Measurements from ENCODE around the gene PRUNE2.
A peak's percentile ranks its signal among the peaks of the same experiment; 100 is the strongest.

Gene PRUNE2

GRCh38 chr9:76713381-76713780, 192.5 kb downstream of the PRUNE2 start:
- no peaks in the 10 kb centered on the region for H3K9me3 ChIP-seq (ENCODE audit: control insufficient read depth, low read length)
- no peak overlapping the region for H3K9ac ChIP-seq (ENCODE audit: low read length)
- no peak for DNase-seq (ENCODE audit: low read depth)
- no peak overlapping the region for H3K4me3 ChIP-seq (ENCODE audit: low read length)
- peaks cover 20% of the 10 kb centered on the region for H3K4me1 ChIP-seq (ENCODE audit: control insufficient read depth, insufficient read depth, low read length)
- no peaks in the 10 kb centered on the region for H3K27me3 ChIP-seq (replicated peaks; ENCODE audit: control insufficient read depth, insufficient read depth, low read length)
- H3K36me3 ChIP-seq (ENCODE audit: control insufficient read depth, insufficient read depth, low read length, severe bottlenecking): peaks cover 49% of the 10 kb centered on the region

- no peak overlapping the region for H3K4me3 ChIP-seq (ENCODE audit: low read length)
- peaks cover 86% of the 10 kb centered on the region for H3K36me3 ChIP-seq (ENCODE audit: control insufficient read depth, insufficient read depth, low read length, severe bottlenecking)
- no peaks in the 10 kb centered on the region for H3K4me1 ChIP-seq (ENCODE audit: control insufficient read depth, insufficient read depth, low read length)
- no peak for DNase-seq (ENCODE audit: low read depth)
- no peak overlapping the region for H3K9ac ChIP-seq (ENCODE audit: low read length)
- H3K9me3 ChIP-seq (ENCODE audit: control insufficient read depth, low read length): no peaks in the 10 kb centered on the region
- H3K27me3 ChIP-seq (replicated peaks; ENCODE audit: control insufficient read depth, insufficient read depth, low read length): no peaks in the 10 kb centered on the region
These were observed 196.9 kb downstream of the PRUNE2 start for GRCh38 chr9:76709020-76709419.

GRCh38 chr9:76707510-76707909, 198.4 kb downstream of the PRUNE2 start:
- Histone ChIP-seq H3K4me3 (ENCODE audit: low read length) (no peak overlapping the region), H3K27me3 (replicated peaks; ENCODE audit: control insufficient read depth, insufficient read depth, low read length) (no peaks in the 10 kb centered on the region), H3K9me3 (ENCODE audit: control insufficient read depth, low read length) (no peaks in the 10 kb centered on the region), H3K9ac (ENCODE audit: low read length) (no peak overlapping the region), H3K36me3 (ENCODE audit: control insufficient read depth, insufficient read depth, low read length, severe bottlenecking) (peaks cover 91% of the 10 kb centered on the region), H3K4me1 (ENCODE audit: control insufficient read depth, insufficient read depth, low read length) (no peaks in the 10 kb centered on the region)
- DNase-seq (ENCODE audit: low read depth): no peak

- Histone ChIP-seq H3K9me3 (ENCODE audit: control insufficient read depth, low read length) (no peaks in the 10 kb centered on the region), H3K4me3 (ENCODE audit: low read length) (no peak overlapping the region), H3K36me3 (ENCODE audit: control insufficient read depth, insufficient read depth, low read length, severe bottlenecking) (peaks cover 68% of the 10 kb centered on the region), H3K27me3 (replicated peaks; ENCODE audit: control insufficient read depth, insufficient read depth, low read length) (no peaks in the 10 kb centered on the region), H3K9ac (ENCODE audit: low read length) (no peak overlapping the region), H3K4me1 (ENCODE audit: control insufficient read depth, insufficient read depth, low read length) (peaks cover 20% of the 10 kb centered on the region)
- DNase-seq (ENCODE audit: low read depth): peak; percentile 91
These were observed 201.2 kb downstream of the PRUNE2 start for GRCh38 chr9:76704593-76705204.

GRCh38 chr9:76703270-76703669, 202.6 kb downstream of the PRUNE2 start:
- no peaks in the 10 kb centered on the region for H3K9me3 ChIP-seq (ENCODE audit: control insufficient read depth, low read length)

GRCh38 chr9:76701441-76702039, 204.4 kb downstream of the PRUNE2 start:
- peak; percentile 77 for DNase-seq (ENCODE audit: low read depth)
- peaks cover 40% of the 10 kb centered on the region for H3K4me1 ChIP-seq (ENCODE audit: control insufficient read depth, insufficient read depth, low read length)
- H3K27me3 ChIP-seq (replicated peaks; ENCODE audit: control insufficient read depth, insufficient read depth, low read length): no peaks in the 10 kb centered on the region
- peaks cover 36% of the 10 kb centered on the region for H3K36me3 ChIP-seq (ENCODE audit: control insufficient read depth, insufficient read depth, low read length, severe bottlenecking)
- no peak overlapping the region for H3K9ac ChIP-seq (ENCODE audit: low read length)
- no peak overlapping the region for H3K4me3 ChIP-seq (ENCODE audit: low read length)
- no peaks in the 10 kb centered on the region for H3K9me3 ChIP-seq (ENCODE audit: control insufficient read depth, low read length)

More at GRCh38 chr9:76703270-76703669, 202.6 kb downstream of the PRUNE2 start:
- DNase-seq (ENCODE audit: low read depth): no peak
- Histone ChIP-seq H3K4me1 (ENCODE audit: control insufficient read depth, insufficient read depth, low read length) (peaks cover 28% of the 10 kb centered on the region), H3K4me3 (ENCODE audit: low read length) (no peak overlapping the region), H3K27me3 (replicated peaks; ENCODE audit: control insufficient read depth, insufficient read depth, low read length) (no peaks in the 10 kb centered on the region), H3K9ac (ENCODE audit: low read length) (no peak overlapping the region), H3K36me3 (ENCODE audit: control insufficient read depth, insufficient read depth, low read length, severe bottlenecking) (peaks cover 54% of the 10 kb centered on the region)

GRCh38 chr9:76700916-76701315, 205.0 kb downstream of the PRUNE2 start:
- H3K9ac ChIP-seq (ENCODE audit: low read length): peak overlapping the region; percentile 27
- no peaks in the 10 kb centered on the region for H3K9me3 ChIP-seq (ENCODE audit: control insufficient read depth, low read length)
- DNase-seq (ENCODE audit: low read depth): no peak
- peaks cover 30% of the 10 kb centered on the region for H3K36me3 ChIP-seq (ENCODE audit: control insufficient read depth, insufficient read depth, low read length, severe bottlenecking)
- H3K27me3 ChIP-seq (replicated peaks; ENCODE audit: control insufficient read depth, insufficient read depth, low read length): no peaks in the 10 kb centered on the region
- H3K4me3 ChIP-seq (ENCODE audit: low read length): no peak overlapping the region
- H3K4me1 ChIP-seq (ENCODE audit: control insufficient read depth, insufficient read depth, low read length): peaks cover 45% of the 10 kb centered on the region

- H3K27me3 ChIP-seq (replicated peaks; ENCODE audit: control insufficient read depth, insufficient read depth, low read length): no peaks in the 10 kb centered on the region
- peaks cover 21% of the 10 kb centered on the region for H3K36me3 ChIP-seq (ENCODE audit: control insufficient read depth, insufficient read depth, low read length, severe bottlenecking)
- H3K9me3 ChIP-seq (ENCODE audit: control insufficient read depth, low read length): no peaks in the 10 kb centered on the region
- H3K4me3 ChIP-seq (ENCODE audit: low read length): no peak overlapping the region
- peak overlapping the region; percentile 27 for H3K9ac ChIP-seq (ENCODE audit: low read length)
- peaks cover 54% of the 10 kb centered on the region for H3K4me1 ChIP-seq (ENCODE audit: control insufficient read depth, insufficient read depth, low read length)
- DNase-seq (ENCODE audit: low read depth): peak; percentile 85
These were observed 205.9 kb downstream of the PRUNE2 start for GRCh38 chr9:76699971-76700370.

GRCh38 chr9:76697554-76697953, 208.4 kb downstream of the PRUNE2 start:
- Histone ChIP-seq H3K27me3 (replicated peaks; ENCODE audit: control insufficient read depth, insufficient read depth, low read length) (no peaks in the 10 kb centered on the region), H3K4me3 (ENCODE audit: low read length) (no peak overlapping the region), H3K9me3 (ENCODE audit: control insufficient read depth, low read length) (no peaks in the 10 kb centered on the region), H3K36me3 (ENCODE audit: control insufficient read depth, insufficient read depth, low read length, severe bottlenecking) (peaks cover 3% of the 10 kb centered on the region), H3K4me1 (ENCODE audit: control insufficient read depth, insufficient read depth, low read length) (peaks cover 56% of the 10 kb centered on the region), H3K9ac (ENCODE audit: low read length) (no peak overlapping the region)
- DNase-seq (ENCODE audit: low read depth): no peak

GRCh38 chr9:76697081-76697480, 208.8 kb downstream of the PRUNE2 start:
- Histone ChIP-seq H3K4me1 (ENCODE audit: control insufficient read depth, insufficient read depth, low read length) (peaks cover 58% of the 10 kb centered on the region), H3K4me3 (ENCODE audit: low read length) (no peak overlapping the region), H3K36me3 (ENCODE audit: control insufficient read depth, insufficient read depth, low read length, severe bottlenecking) (no peaks in the 10 kb centered on the region), H3K9ac (ENCODE audit: low read length) (no peak overlapping the region), H3K9me3 (ENCODE audit: control insufficient read depth, low read length) (no peaks in the 10 kb centered on the region), H3K27me3 (replicated peaks; ENCODE audit: control insufficient read depth, insufficient read depth, low read length) (no peaks in the 10 kb centered on the region)
- no peak for DNase-seq (ENCODE audit: low read depth)

GRCh38 chr9:76693912-76694311, 212.0 kb downstream of the PRUNE2 start:
- Histone ChIP-seq H3K36me3 (ENCODE audit: control insufficient read depth, insufficient read depth, low read length, severe bottlenecking) (no peaks in the 10 kb centered on the region), H3K9me3 (ENCODE audit: control insufficient read depth, low read length) (no peaks in the 10 kb centered on the region), H3K4me3 (ENCODE audit: low read length) (no peak overlapping the region), H3K4me1 (ENCODE audit: control insufficient read depth, insufficient read depth, low read length) (peaks cover 60% of the 10 kb centered on the region), H3K27me3 (replicated peaks; ENCODE audit: control insufficient read depth, insufficient read depth, low read length) (no peaks in the 10 kb centered on the region), H3K9ac (ENCODE audit: low read length) (no peak overlapping the region)
- no peak for DNase-seq (ENCODE audit: low read depth)
